ENCODE measurements around the gene TASOR2.

DNA sequence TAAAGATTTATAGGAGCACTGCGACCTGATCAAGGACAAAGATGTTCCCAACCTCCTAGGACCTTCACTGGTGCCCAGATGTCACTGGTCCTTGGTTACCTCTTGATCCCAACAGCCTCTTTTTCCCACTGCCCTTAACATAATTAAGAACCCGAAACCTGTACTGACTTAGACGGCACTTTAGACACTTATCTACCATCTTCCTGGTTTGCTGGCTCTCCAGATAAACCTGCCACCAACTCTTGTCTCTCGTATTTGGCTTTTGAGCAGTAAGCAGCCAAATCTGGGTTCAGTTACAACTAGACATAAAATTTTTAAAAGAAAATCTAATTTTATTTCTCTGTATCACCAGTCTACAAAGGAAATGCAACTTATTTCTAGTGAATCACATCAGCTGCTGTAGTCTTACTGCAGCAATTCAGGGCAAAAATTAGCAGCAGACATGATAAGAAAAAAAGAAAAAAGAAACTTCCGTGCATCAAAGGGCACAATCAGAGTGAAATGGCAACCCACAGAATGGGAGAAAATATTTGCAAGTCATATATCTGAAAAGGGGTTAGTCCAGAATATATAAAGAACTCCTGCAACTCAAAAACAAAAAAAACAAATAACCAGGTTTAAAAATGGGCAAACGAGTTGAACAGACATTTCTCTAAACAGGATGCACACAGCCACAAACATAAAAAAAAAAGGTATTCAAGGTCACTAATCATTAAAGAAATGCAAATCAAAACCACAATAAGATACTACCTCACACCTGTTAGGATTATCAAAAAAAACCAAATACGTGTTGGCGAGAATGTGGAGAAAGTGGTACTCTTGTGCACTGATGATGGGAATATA lies 27.7 kb upstream of the TASOR2 start:
- TF ChIP-seq, protein P1, sequence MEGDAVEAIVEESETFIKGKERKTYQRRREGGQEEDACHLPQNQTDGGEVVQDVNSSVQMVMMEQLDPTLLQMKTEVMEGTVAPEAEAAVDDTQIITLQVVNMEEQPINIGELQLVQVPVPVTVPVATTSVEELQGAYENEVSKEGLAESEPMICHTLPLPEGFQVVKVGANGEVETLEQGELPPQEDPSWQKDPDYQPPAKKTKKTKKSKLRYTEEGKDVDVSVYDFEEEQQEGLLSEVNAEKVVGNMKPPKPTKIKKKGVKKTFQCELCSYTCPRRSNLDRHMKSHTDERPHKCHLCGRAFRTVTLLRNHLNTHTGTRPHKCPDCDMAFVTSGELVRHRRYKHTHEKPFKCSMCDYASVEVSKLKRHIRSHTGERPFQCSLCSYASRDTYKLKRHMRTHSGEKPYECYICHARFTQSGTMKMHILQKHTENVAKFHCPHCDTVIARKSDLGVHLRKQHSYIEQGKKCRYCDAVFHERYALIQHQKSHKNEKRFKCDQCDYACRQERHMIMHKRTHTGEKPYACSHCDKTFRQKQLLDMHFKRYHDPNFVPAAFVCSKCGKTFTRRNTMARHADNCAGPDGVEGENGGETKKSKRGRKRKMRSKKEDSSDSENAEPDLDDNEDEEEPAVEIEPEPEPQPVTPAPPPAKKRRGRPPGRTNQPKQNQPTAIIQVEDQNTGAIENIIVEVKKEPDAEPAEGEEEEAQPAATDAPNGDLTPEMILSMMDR (IDR thresholded peaks at IDR 0.05): no peak
- TF ChIP-seq POLR2A (IDR thresholded peaks at IDR 0.05): no peak

Data from lower leg skin (tissue), 3 donors.